ENCODE results near the gene SPAST.

- TF ChIP-seq, protein P1, sequence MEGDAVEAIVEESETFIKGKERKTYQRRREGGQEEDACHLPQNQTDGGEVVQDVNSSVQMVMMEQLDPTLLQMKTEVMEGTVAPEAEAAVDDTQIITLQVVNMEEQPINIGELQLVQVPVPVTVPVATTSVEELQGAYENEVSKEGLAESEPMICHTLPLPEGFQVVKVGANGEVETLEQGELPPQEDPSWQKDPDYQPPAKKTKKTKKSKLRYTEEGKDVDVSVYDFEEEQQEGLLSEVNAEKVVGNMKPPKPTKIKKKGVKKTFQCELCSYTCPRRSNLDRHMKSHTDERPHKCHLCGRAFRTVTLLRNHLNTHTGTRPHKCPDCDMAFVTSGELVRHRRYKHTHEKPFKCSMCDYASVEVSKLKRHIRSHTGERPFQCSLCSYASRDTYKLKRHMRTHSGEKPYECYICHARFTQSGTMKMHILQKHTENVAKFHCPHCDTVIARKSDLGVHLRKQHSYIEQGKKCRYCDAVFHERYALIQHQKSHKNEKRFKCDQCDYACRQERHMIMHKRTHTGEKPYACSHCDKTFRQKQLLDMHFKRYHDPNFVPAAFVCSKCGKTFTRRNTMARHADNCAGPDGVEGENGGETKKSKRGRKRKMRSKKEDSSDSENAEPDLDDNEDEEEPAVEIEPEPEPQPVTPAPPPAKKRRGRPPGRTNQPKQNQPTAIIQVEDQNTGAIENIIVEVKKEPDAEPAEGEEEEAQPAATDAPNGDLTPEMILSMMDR (IDR thresholded peaks at IDR 0.05) = no peak
- TF ChIP-seq EZH2 (IDR thresholded peaks at IDR 0.05; ENCODE audit: borderline replicate concordance, insufficient read depth, low read depth, low read length, poor library complexity, severe bottlenecking) = no peak
These were observed 11.4 kb upstream of the SPAST start for GRCh38 chr2:32051836-32052439.
